HG02970 (cell line): ENCODE results near the gene LIPC.

Experiments used
- ATAC-seq: cut with Tn5 transposase; IDR thresholded peaks from one replicate; pipeline ENCODE4 v1.9.1; 2021; ENCODE audit warnings: mild to moderate bottlenecking, moderate library complexity, moderate number of reproducible peaks; ENCODE audit not compliant: unreplicated experiment, low FRiP score

The LIPC gene

GRCh38 chr15:58433597-58434333 lies 2.0 kb downstream of the LIPC start:
- no peak for ATAC-seq

- no peak for ATAC-seq
These were observed 2.6 kb downstream of the LIPC start for GRCh38 chr15:58434334-58434875.

- ATAC-seq = no peak
These were observed 4.8 kb downstream of the LIPC start for GRCh38 chr15:58436552-58436951.

GRCh38 chr15:58437531-58438105 lies 5.8 kb downstream of the LIPC start:
- ATAC-seq = no peak

GRCh38 chr15:58438111-58438510 lies 6.3 kb downstream of the LIPC start:
- no peak for ATAC-seq

GRCh38 chr15:58438956-58439355 lies 7.2 kb downstream of the LIPC start:
- ATAC-seq = no peak

GRCh38 chr15:58440158-58440910 lies 8.5 kb downstream of the LIPC start:
- ATAC-seq = no peak

GRCh38 chr15:58440922-58441321 lies 9.1 kb downstream of the LIPC start:
- ATAC-seq = no peak

GRCh38 chr15:58441376-58442070 lies 9.7 kb downstream of the LIPC start:
- no peak for ATAC-seq

GRCh38 chr15:58442122-58442521 lies 10.3 kb downstream of the LIPC start:
- no peak for ATAC-seq

GRCh38 chr15:58443308-58443707 lies 11.5 kb downstream of the LIPC start:
- ATAC-seq = no peak

GRCh38 chr15:58444056-58444455 lies 12.3 kb downstream of the LIPC start:
- no peak for ATAC-seq

GRCh38 chr15:58444658-58445332 lies 13.0 kb downstream of the LIPC start:
- ATAC-seq = no peak

- no peak for ATAC-seq
These were observed 14.1 kb downstream of the LIPC start for GRCh38 chr15:58445865-58446264.

- ATAC-seq = no peak
These were observed 14.7 kb downstream of the LIPC start for GRCh38 chr15:58446521-58446920.

- no peak for ATAC-seq
These were observed 15.7 kb downstream of the LIPC start for GRCh38 chr15:58447271-58448010.

GRCh38 chr15:58448331-58448730 lies 16.5 kb downstream of the LIPC start:
- no peak for ATAC-seq

GRCh38 chr15:58448906-58449305 lies 17.1 kb downstream of the LIPC start:
- ATAC-seq = no peak

- ATAC-seq = no peak
These were observed 20.0 kb downstream of the LIPC start for GRCh38 chr15:58451826-58452225.

- no peak for ATAC-seq
These were observed 21.0 kb downstream of the LIPC start for GRCh38 chr15:58452775-58453174.
